ENCODE data around the gene DYSF.

DYSF gene

GRCh38 chr2:71510938-71511337 is 57.6 kb downstream of the DYSF start:
- TF ChIP-seq CTCF (IDR thresholded peaks at IDR 0.05) (no peak), ZFX (IDR thresholded peaks at IDR 0.05; ENCODE audit: borderline replicate concordance) (no peak)
- H3K27ac ChIP-seq, result no peak overlapping the region

- no peak overlapping the region for H3K27ac ChIP-seq
- no peak for TF ChIP-seq CTCF (IDR thresholded peaks at IDR 0.05)
- TF ChIP-seq ZFX (IDR thresholded peaks at IDR 0.05; ENCODE audit: borderline replicate concordance), result no peak
Measured at GRCh38 chr2:71511776-71512175, 58.4 kb downstream of the DYSF start.

GRCh38 chr2:71512386-71512785 is 59.0 kb downstream of the DYSF start:
- TF ChIP-seq CTCF (IDR thresholded peaks at IDR 0.05), result no peak
- no peak for TF ChIP-seq ZFX (IDR thresholded peaks at IDR 0.05; ENCODE audit: borderline replicate concordance)

GRCh38 chr2:71513096-71513495 is 59.7 kb downstream of the DYSF start:
- no peak for TF ChIP-seq ZFX (IDR thresholded peaks at IDR 0.05; ENCODE audit: borderline replicate concordance)
- no peak for TF ChIP-seq CTCF (IDR thresholded peaks at IDR 0.05)

More at GRCh38 chr2:71512386-71512785, 59.0 kb downstream of the DYSF start:
- no peak overlapping the region for H3K27ac ChIP-seq

GRCh38 chr2:71513721-71514120 is 60.4 kb downstream of the DYSF start:
- no peak for TF ChIP-seq CTCF (IDR thresholded peaks at IDR 0.05)
- no peak for TF ChIP-seq ZFX (IDR thresholded peaks at IDR 0.05; ENCODE audit: borderline replicate concordance)
- no peak overlapping the region for H3K27ac ChIP-seq

More at GRCh38 chr2:71513096-71513495, 59.7 kb downstream of the DYSF start:
- H3K27ac ChIP-seq, result no peak overlapping the region

GRCh38 chr2:71516253-71516888 is 63.0 kb downstream of the DYSF start:
- no peak for TF ChIP-seq ZFX (IDR thresholded peaks at IDR 0.05; ENCODE audit: borderline replicate concordance)
- TF ChIP-seq CTCF (IDR thresholded peaks at IDR 0.05), result no peak
- H3K27ac ChIP-seq, result no peak overlapping the region

GRCh38 chr2:71517851-71518250 is 64.5 kb downstream of the DYSF start:
- TF ChIP-seq CTCF (IDR thresholded peaks at IDR 0.05), result no peak
- TF ChIP-seq ZFX (IDR thresholded peaks at IDR 0.05; ENCODE audit: borderline replicate concordance), result no peak
- H3K27ac ChIP-seq, result no peak overlapping the region

Measured in 22Rv1 (cell line).